IPS-18a (cell line): Measurements from ENCODE around the gene BLZF1.
"Not testable (repeated sequence)": the region's sequence is repeated elsewhere in the genome, so short reads cannot be mapped to it uniquely, and the experiment has no call there.

Source experiments
- H3K27ac ChIP-seq: one replicate; pipeline ENCODE4 v1.5.1; 2013; ENCODE audit warnings: low read length
- H3K27me3 ChIP-seq: one replicate; pipeline ENCODE4 v1.6.1; 2013; ENCODE audit warnings: mild to moderate bottlenecking, low read length; ENCODE audit not compliant: control insufficient read depth, insufficient read depth
- H3K36me3 ChIP-seq: one replicate; pipeline ENCODE4 v1.6.1; 2013; ENCODE audit warnings: low read depth, low read length; ENCODE audit not compliant: control insufficient read depth
- H3K4me1 ChIP-seq: one replicate; pipeline ENCODE4 v1.6.1; 2013; ENCODE audit warnings: low read depth, low read length; ENCODE audit not compliant: control insufficient read depth
- H3K4me3 ChIP-seq: one replicate; pipeline ENCODE4 v1.5.1; 2013; ENCODE audit warnings: low read length
- H3K9ac ChIP-seq: one replicate; pipeline ENCODE4 v1.6.1; 2013; ENCODE audit warnings: mild to moderate bottlenecking, low read length, moderate library complexity
- H3K9me3 ChIP-seq: one replicate; pipeline ENCODE4 v1.6.1; 2013; ENCODE audit warnings: low read depth, low read length; ENCODE audit not compliant: control insufficient read depth

Gene BLZF1

GRCh38 chr1:169363046-169363730, 4.8 kb upstream of the BLZF1 start:
- no peaks in the 10 kb centered on the region for H3K27me3 ChIP-seq
- no peaks in the 10 kb centered on the region for H3K36me3 ChIP-seq
- H3K27ac ChIP-seq = no peak overlapping the region
- no peak overlapping the region for H3K9ac ChIP-seq
- peaks cover 3% of the 10 kb centered on the region for H3K4me1 ChIP-seq
- no peaks in the 10 kb centered on the region for H3K9me3 ChIP-seq
- no peak overlapping the region for H3K4me3 ChIP-seq

GRCh38 chr1:169364948-169365347, 3.0 kb upstream of the BLZF1 start:
- H3K9ac ChIP-seq = no peak overlapping the region

DNA sequence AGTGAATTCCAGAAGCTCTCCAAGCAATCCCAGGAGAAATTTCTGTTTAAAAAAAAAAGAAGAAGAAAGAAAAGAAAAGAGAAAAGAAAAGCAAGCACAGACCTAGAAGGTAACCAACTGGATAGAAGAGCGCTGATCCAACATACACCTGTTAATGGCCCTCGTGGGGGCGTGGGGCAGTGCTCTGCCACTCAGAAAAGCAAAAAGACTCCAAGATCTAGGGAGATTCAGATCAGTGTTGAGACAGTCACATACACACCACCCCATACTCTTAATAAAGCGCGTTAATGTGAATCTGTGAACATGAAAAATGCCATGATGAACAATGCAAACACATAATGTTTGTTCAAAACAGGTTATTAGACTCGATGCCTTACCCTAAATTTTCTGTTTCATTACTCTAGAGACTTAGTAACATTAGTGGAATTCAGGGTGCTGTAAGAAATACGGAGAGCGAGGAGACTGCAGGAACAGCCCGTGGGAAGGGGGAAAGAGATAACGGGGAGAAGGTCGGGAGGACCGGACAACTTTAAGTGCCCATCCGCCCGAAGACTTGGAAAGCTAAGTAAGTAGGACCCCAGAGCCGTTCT, 804 bp upstream of the BLZF1 start:
- peak overlapping the region; percentile 38 for H3K9ac ChIP-seq
- H3K27me3 ChIP-seq = no peaks in the 10 kb centered on the region
- H3K9me3 ChIP-seq = no peaks in the 10 kb centered on the region
- H3K36me3 ChIP-seq = peaks cover 6% of the 10 kb centered on the region
- H3K27ac ChIP-seq = peak overlapping the region; percentile 31
- H3K4me3 ChIP-seq = peak overlapping the region; percentile 78
- peaks cover 3% of the 10 kb centered on the region for H3K4me1 ChIP-seq

More at GRCh38 chr1:169364948-169365347, 3.0 kb upstream of the BLZF1 start:
- Histone ChIP-seq H3K4me3 (no peak overlapping the region), H3K27me3 (no peaks in the 10 kb centered on the region), H3K4me1 (peaks cover 3% of the 10 kb centered on the region), H3K36me3 (peaks cover 3% of the 10 kb centered on the region), H3K9me3 (no peaks in the 10 kb centered on the region), H3K27ac (no peak overlapping the region)

GRCh38 chr1:169368406-169368769, 393 bp downstream of the BLZF1 start:
- peak overlapping the region; percentile 38 for H3K9ac ChIP-seq
- peaks cover 6% of the 10 kb centered on the region for H3K36me3 ChIP-seq
- peaks cover 3% of the 10 kb centered on the region for H3K4me1 ChIP-seq
- H3K4me3 ChIP-seq = peak overlapping the region; percentile 78
- no peaks in the 10 kb centered on the region for H3K9me3 ChIP-seq
- H3K27me3 ChIP-seq = no peaks in the 10 kb centered on the region
- no peak overlapping the region for H3K27ac ChIP-seq

DNA sequence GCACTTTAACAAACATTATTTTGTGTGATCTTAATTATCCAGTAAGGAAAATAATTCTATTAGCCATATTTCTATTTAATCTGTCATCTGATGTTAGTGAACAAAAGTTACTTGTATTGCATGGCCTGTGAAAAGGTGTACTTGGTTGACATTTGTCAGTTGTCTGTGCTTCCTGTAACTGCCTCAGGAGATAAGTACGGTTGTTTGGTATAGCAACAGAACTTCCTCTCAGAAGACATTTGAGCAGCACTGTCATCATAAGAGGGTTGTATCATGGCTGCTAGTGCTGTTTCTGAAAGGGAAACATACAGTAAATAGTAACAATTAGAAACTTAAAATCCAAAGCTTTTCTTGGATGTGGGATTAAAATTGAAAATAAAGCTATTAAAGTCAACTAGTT, 3.4 kb downstream of the BLZF1 start:
- Histone ChIP-seq H3K36me3 (peaks cover 6% of the 10 kb centered on the region), H3K9ac (no peak overlapping the region), H3K27me3 (no peaks in the 10 kb centered on the region), H3K4me1 (peaks cover 3% of the 10 kb centered on the region), H3K4me3 (no peak overlapping the region), H3K9me3 (no peaks in the 10 kb centered on the region), H3K27ac (no peak overlapping the region)

- peaks cover 26% of the 10 kb centered on the region for H3K36me3 ChIP-seq
Measured at GRCh38 chr1:169381162-169381561, 13.2 kb downstream of the BLZF1 start.

GRCh38 chr1:169383449-169383848, 15.5 kb downstream of the BLZF1 start:
- H3K4me1 ChIP-seq = no peaks in the 10 kb centered on the region
- H3K27me3 ChIP-seq = no peaks in the 10 kb centered on the region
- H3K27ac ChIP-seq = no peak overlapping the region
- peaks cover 30% of the 10 kb centered on the region for H3K36me3 ChIP-seq
- no peak overlapping the region for H3K9ac ChIP-seq
- H3K4me3 ChIP-seq = no peak overlapping the region
- H3K9me3 ChIP-seq = no peaks in the 10 kb centered on the region

More at GRCh38 chr1:169381162-169381561, 13.2 kb downstream of the BLZF1 start:
- Histone ChIP-seq H3K4me1 (no peaks in the 10 kb centered on the region), H3K9ac (no peak overlapping the region), H3K27me3 (no peaks in the 10 kb centered on the region), H3K9me3 (no peaks in the 10 kb centered on the region), H3K4me3 (no peak overlapping the region), H3K27ac (no peak overlapping the region)

DNA sequence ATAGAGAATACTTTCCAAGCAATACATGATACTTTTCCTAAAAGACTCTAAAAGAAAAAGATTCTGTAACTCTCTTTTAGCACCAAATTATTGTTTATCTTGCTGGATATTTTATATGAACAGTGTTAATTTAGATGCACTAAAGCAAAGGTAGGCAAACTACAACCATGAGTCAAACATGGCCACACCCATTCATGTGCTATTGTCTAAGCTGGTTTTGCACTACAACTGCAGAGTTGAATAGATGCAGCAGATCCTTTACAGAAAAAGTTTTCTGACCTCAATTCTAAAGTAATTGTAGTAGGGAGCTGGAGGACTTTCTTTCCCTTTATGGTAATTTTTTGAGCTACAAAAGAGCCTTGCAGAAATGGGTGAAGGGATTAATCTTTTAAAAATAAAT, 19.4 kb downstream of the BLZF1 start:
- no peaks in the 10 kb centered on the region for H3K27me3 ChIP-seq
- no peak overlapping the region for H3K9ac ChIP-seq
- H3K27ac ChIP-seq = no peak overlapping the region
- H3K36me3 ChIP-seq = peaks cover 19% of the 10 kb centered on the region
- H3K4me1 ChIP-seq = no peaks in the 10 kb centered on the region
- H3K4me3 ChIP-seq = no peak overlapping the region
- no peaks in the 10 kb centered on the region for H3K9me3 ChIP-seq

- Histone ChIP-seq H3K36me3 (peaks cover 15% of the 10 kb centered on the region), H3K27me3 (no peaks in the 10 kb centered on the region)
Measured at GRCh38 chr1:169390303-169390702, 22.3 kb downstream of the BLZF1 start.

GRCh38 chr1:169392406-169392805, 24.4 kb downstream of the BLZF1 start:
- Histone ChIP-seq H3K4me1 (no peaks in the 10 kb centered on the region), H3K36me3 (peaks cover 8% of the 10 kb centered on the region)

More at GRCh38 chr1:169390303-169390702, 22.3 kb downstream of the BLZF1 start:
- Histone ChIP-seq H3K27ac (no peak overlapping the region), H3K9ac (no peak overlapping the region), H3K9me3 (no peaks in the 10 kb centered on the region), H3K4me1 (no peaks in the 10 kb centered on the region), H3K4me3 (no peak overlapping the region)

DNA sequence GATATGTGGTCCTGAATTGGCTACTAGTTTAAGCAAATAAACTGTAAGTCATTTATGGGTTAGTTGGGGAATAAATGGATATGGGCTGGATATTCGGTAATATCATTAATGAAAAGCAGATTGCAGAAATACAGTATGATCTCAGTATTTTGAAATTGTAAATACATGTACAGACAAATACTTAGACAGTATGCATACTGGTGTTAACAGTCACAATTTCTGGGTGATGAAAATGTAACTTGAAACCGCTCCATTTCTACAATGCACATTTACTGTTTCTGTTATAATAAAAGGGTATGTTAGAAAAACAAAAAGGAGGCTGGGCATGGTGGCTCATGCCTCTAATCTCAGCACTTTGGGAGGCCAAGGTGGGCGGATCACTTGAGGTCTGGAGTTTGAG, 28.0 kb downstream of the BLZF1 start:
- Histone ChIP-seq H3K9me3 (no peaks in the 10 kb centered on the region), H3K9ac (no peak overlapping the region), H3K36me3 (peaks cover 3% of the 10 kb centered on the region), H3K27me3 (no peaks in the 10 kb centered on the region), H3K4me3 (no peak overlapping the region), H3K27ac (no peak overlapping the region), H3K4me1 (no peaks in the 10 kb centered on the region)

More at GRCh38 chr1:169392406-169392805, 24.4 kb downstream of the BLZF1 start:
- H3K9me3 ChIP-seq = no peaks in the 10 kb centered on the region
- H3K27me3 ChIP-seq = no peaks in the 10 kb centered on the region
- H3K9ac ChIP-seq = no peak overlapping the region
- no peak overlapping the region for H3K27ac ChIP-seq
- H3K4me3 ChIP-seq = no peak overlapping the region

GRCh38 chr1:169402578-169402977, 34.6 kb downstream of the BLZF1 start:
- H3K9me3 ChIP-seq, H3K9ac ChIP-seq, H3K4me3 ChIP-seq, H3K36me3 ChIP-seq, H3K27me3 ChIP-seq, H3K4me1 ChIP-seq, H3K27ac ChIP-seq: not testable (repeated sequence)
